ENCODE data around the gene SERPINA6. TPM values are rescaled to one million over a fixed set of nuclear protein-coding genes. Genes with fewer than 3 reads are reported as not detected.

The SERPINA6 gene
- total RNA-seq, 4 donors from 2014 or later: not detected

DNA sequence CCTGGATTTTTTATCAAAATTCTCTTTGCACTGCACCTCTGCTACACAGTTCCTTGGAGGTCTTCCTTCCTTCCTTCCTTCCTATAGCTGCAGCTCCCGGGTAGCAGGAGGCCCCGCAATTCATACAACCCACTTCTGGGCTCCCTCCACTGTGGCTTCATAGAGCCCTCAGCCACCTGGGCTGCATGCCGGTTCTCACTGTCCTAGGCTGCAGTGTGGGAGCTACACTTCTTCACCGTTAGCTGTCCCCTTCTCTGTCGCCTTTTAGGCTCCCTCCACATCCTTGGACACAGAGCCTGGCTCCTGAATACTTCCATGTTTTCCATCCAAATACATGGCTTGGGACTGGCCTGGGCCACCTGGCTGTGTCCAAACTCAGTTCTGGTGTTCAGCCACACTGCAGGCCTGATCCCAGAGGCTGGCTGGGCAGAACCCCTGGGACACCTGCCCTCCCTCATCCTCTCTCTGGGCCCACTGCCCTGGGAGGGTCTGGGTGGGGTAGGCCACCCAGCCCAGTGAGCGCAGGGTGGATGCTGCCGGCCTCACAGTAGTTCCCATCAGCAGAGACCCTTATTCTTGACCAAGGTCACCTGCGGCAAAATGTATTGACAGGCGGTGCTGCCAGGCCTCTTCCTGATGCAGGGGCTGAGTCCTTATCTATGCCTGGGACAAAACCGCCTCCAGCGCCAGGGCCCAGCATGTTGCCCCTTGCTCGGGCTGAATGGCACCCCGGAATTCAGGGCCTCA, 31.8 kb downstream of the SERPINA6 start:
- ATAC-seq: no peak
- TF ChIP-seq POLR2A (IDR thresholded peaks at IDR 0.05): no peak
- TF ChIP-seq EP300 (IDR thresholded peaks at IDR 0.05): no peak
- TF ChIP-seq POLR2AphosphoS5 (IDR thresholded peaks at IDR 0.05): no peak
- TF ChIP-seq, protein P1, sequence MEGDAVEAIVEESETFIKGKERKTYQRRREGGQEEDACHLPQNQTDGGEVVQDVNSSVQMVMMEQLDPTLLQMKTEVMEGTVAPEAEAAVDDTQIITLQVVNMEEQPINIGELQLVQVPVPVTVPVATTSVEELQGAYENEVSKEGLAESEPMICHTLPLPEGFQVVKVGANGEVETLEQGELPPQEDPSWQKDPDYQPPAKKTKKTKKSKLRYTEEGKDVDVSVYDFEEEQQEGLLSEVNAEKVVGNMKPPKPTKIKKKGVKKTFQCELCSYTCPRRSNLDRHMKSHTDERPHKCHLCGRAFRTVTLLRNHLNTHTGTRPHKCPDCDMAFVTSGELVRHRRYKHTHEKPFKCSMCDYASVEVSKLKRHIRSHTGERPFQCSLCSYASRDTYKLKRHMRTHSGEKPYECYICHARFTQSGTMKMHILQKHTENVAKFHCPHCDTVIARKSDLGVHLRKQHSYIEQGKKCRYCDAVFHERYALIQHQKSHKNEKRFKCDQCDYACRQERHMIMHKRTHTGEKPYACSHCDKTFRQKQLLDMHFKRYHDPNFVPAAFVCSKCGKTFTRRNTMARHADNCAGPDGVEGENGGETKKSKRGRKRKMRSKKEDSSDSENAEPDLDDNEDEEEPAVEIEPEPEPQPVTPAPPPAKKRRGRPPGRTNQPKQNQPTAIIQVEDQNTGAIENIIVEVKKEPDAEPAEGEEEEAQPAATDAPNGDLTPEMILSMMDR (IDR thresholded peaks at IDR 0.05): no peak
- 57% methylated on average over 5 of the region's 13 CpGs; no CpG with 5 or more reads in 1 of the 2 donors for WGBS, 2 donors (ENCODE audit: low coverage in 1 of 2)

DNA sequence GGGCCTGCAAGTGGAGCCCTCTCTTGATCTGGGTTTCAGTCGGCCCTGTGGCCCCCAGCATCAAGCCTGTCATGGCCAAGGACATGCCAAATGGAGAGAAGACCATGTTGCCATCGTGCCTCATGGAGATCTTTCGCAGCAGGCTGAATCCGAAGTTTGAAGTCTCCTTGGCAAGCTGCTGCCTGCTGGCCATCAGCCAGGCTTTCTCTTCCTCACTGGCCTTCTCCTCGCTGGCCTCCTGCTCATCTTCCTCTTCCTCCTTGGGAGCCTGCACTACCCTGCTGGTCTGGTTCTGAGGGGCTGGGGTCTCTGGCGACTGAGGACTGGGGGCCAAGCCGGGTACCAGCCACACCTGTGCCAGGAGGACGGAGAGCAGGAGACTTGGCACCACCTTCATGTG, 32.9 kb downstream of the SERPINA6 start:
- 83% methylated on average over 5 of the region's 8 CpGs; no CpG with 5 or more reads in 1 of the 2 donors for WGBS, 2 donors (ENCODE audit: low coverage in 1 of 2)
- no peak for ATAC-seq

More for the DNA sequence above, 31.8 kb downstream of the SERPINA6 start:
- Histone ChIP-seq H3K9me3 (no peaks in the 10 kb centered on the region), H3K36me3 (no peaks in the 10 kb centered on the region), H3K4me1 (no peaks in the 10 kb centered on the region), H3K4me3 (no peak overlapping the region), H3K27me3 (no peaks in the 10 kb centered on the region), H3K27ac (no peak overlapping the region)

DNA sequence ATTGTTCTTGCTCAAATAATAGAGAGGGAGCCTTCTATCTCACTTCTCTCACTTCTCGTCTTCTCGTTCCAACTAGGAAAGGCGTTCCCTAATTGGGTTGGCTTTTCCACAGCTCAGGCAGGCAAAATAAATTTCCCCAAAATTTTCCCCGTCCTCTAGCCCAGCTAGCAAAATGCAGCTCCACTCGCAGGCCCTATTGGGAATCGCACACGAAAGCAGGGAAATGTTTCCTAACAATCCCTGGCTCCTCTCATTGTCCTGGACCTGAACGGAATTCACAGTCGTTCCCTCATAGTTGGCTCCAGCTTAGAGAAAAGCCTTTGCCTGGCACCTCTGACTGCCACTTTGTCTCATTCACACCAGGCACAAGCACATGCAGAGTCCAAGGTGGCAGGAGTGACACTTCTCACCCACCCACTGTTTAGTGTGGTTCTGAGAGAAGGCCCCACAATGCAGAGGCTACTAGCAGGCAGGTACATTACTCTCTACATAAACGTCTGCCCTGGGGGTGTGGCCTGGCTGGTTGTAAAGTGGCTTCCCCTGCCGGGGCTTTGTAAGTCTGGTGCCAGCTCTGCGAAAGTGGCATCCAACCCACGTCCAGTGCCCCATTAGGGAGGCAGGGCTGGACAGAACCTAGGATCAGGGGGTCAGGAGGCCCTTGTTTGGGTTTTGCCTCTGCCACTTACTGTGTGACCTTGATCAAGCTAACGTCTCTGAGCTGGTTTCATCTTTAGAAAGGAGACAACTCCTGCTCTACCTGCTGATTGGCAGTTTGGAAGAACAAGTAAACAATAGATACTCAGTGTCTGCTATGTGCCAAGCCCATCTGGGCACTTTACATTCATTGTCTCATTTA, 34.3 kb downstream of the SERPINA6 start:
- no peak for ATAC-seq
- TF ChIP-seq EP300 (IDR thresholded peaks at IDR 0.05) (no peak), POLR2AphosphoS5 (IDR thresholded peaks at IDR 0.05) (no peak), POLR2A (IDR thresholded peaks at IDR 0.05) (no peak)
- TF ChIP-seq, protein P1 (IDR thresholded peaks at IDR 0.05): no peak
- Histone ChIP-seq H3K4me3 (no peak overlapping the region), H3K9me3 (no peaks in the 10 kb centered on the region), H3K27me3 (no peaks in the 10 kb centered on the region), H3K36me3 (no peaks in the 10 kb centered on the region), H3K4me1 (no peaks in the 10 kb centered on the region), H3K27ac (no peak overlapping the region)
- WGBS, 2 donors (ENCODE audit: low coverage in 1 of 2): 43 to 58% methylated on average over 7 to 10 of the region's 14 CpGs

More for the DNA sequence above, 32.9 kb downstream of the SERPINA6 start:
- Histone ChIP-seq H3K4me3 (no peak overlapping the region), H3K27ac (no peak overlapping the region), H3K9me3 (no peaks in the 10 kb centered on the region), H3K4me1 (no peaks in the 10 kb centered on the region), H3K27me3 (no peaks in the 10 kb centered on the region), H3K36me3 (no peaks in the 10 kb centered on the region)
- TF ChIP-seq EP300 (IDR thresholded peaks at IDR 0.05) (no peak), POLR2A (IDR thresholded peaks at IDR 0.05) (no peak), POLR2AphosphoS5 (IDR thresholded peaks at IDR 0.05) (no peak)
- TF ChIP-seq, protein P1 (IDR thresholded peaks at IDR 0.05): no peak

DNA sequence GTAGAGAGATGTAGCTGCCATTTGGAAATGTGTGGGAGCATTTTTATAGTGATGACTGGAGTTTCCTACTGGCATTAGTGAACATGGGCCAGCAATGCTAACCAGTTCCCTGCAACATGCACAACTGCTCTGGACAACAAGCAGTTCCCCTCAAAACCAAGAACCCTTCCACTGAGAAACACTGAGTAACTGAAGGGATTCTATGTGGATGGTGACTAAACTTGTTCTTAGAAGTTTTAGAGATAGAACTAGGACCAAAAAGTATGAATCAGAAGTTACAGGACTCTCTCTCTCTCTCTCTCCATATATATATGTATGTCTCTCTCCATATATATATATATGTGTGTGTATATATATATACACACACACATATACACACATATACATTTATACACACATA, 38.0 kb downstream of the SERPINA6 start:
- Histone ChIP-seq H3K36me3 (no peaks in the 10 kb centered on the region), H3K9me3 (no peaks in the 10 kb centered on the region), H3K27me3 (no peaks in the 10 kb centered on the region), H3K4me3 (no peak overlapping the region), H3K27ac (no peak overlapping the region), H3K4me1 (no peaks in the 10 kb centered on the region)
- ATAC-seq: no peak
- no peak for TF ChIP-seq POLR2AphosphoS5 (IDR thresholded peaks at IDR 0.05)
- no peak for TF ChIP-seq POLR2A (IDR thresholded peaks at IDR 0.05)
- TF ChIP-seq, protein P1 (IDR thresholded peaks at IDR 0.05): no peak
- no peak for TF ChIP-seq EP300 (IDR thresholded peaks at IDR 0.05)
